Type B pancreatic cell (in vitro differentiated cells): ENCODE measurements around the gene WDR4. TPM values are rescaled to one million over a fixed set of nuclear protein-coding genes. Genes with fewer than 3 reads are reported as not detected.

Source experiments
- DNase-seq: peaks from one replicate; pipeline ENCODE4 v3.0.0; 2021; ENCODE audit warnings: mixed read lengths; ENCODE audit not compliant: unreplicated experiment; ENCODE audit errors: extremely low spot score
- H3K27ac Mint-ChIP-seq: 2 replicates; pipeline ENCODE4 v1.8.0; 2021; ENCODE audit warnings: mild to moderate bottlenecking, mixed read lengths
- H3K27me3 Mint-ChIP-seq: 2 replicates; pipeline ENCODE4 v1.8.0; 2021; ENCODE audit warnings: mixed read lengths
- H3K36me3 Mint-ChIP-seq: 2 replicates; pipeline ENCODE4 v1.8.0; 2021; ENCODE audit warnings: mixed read lengths
- H3K4me1 Mint-ChIP-seq: one replicate; pipeline ENCODE4 v1.8.0; 2021; ENCODE audit warnings: mixed read lengths; ENCODE audit not compliant: unreplicated experiment
- H3K4me3 Mint-ChIP-seq: 2 replicates; pipeline ENCODE4 v1.8.0; 2021; ENCODE audit warnings: mild to moderate bottlenecking, mixed read lengths
- H3K9me3 Mint-ChIP-seq: 2 replicates; pipeline ENCODE4 v1.8.0; 2021; ENCODE audit warnings: mixed read lengths
- CTCF ChIP-seq: fragments of 200-600 bp; sonication (generic); conservative IDR thresholded peaks from 2 replicates; pipeline ENCODE4 v1.5.0; 2021; ENCODE audit warnings: antibody characterized with exemption, mild to moderate bottlenecking
- total RNA-seq: library from RNA; stranded (reverse); gene quantifications from 2 replicates; pipeline ENCODE4 v1.2.1, GENCODE V29; 2021; ENCODE audit warnings: low replicate concordance

WDR4 gene
- total RNA-seq, 1 donor from 2014 or later, result 25.6 TPM

GRCh38 chr21:42858957-42859890 is 20.1 kb downstream of the WDR4 start:
- Mint-ChIP-seq H3K27ac (no peak overlapping the region), H3K27me3 (no peaks in the 10 kb centered on the region), H3K4me3 (no peak overlapping the region), H3K4me1 (no peaks in the 10 kb centered on the region), H3K36me3 (peaks cover 7% of the 10 kb centered on the region), H3K9me3 (no peaks in the 10 kb centered on the region)
- no peak for DNase-seq
- TF ChIP-seq CTCF, result no peak

GRCh38 chr21:42858185-42858847 is 21.0 kb downstream of the WDR4 start:
- no peak for DNase-seq
- peaks cover 7% of the 10 kb centered on the region for H3K36me3 Mint-ChIP-seq

GRCh38 chr21:42857216-42857615 is 22.1 kb downstream of the WDR4 start:
- Mint-ChIP-seq H3K36me3 (peaks cover 4% of the 10 kb centered on the region), H3K9me3 (no peaks in the 10 kb centered on the region), H3K4me3 (no peak overlapping the region), H3K4me1 (no peaks in the 10 kb centered on the region), H3K27me3 (no peaks in the 10 kb centered on the region), H3K27ac (no peak overlapping the region)
- no peak for DNase-seq
- no peak for TF ChIP-seq CTCF

More at GRCh38 chr21:42858185-42858847, 21.0 kb downstream of the WDR4 start:
- no peaks in the 10 kb centered on the region for H3K4me1 Mint-ChIP-seq
- TF ChIP-seq CTCF, result no peak
- H3K27ac Mint-ChIP-seq, result no peak overlapping the region
- H3K4me3 Mint-ChIP-seq, result no peak overlapping the region
- H3K9me3 Mint-ChIP-seq, result no peaks in the 10 kb centered on the region
- no peaks in the 10 kb centered on the region for H3K27me3 Mint-ChIP-seq

- H3K4me3 Mint-ChIP-seq, result no peak overlapping the region
- H3K27ac Mint-ChIP-seq, result no peak overlapping the region
- no peaks in the 10 kb centered on the region for H3K9me3 Mint-ChIP-seq
- peaks cover 4% of the 10 kb centered on the region for H3K36me3 Mint-ChIP-seq
- no peak for TF ChIP-seq CTCF
- no peaks in the 10 kb centered on the region for H3K4me1 Mint-ChIP-seq
- H3K27me3 Mint-ChIP-seq, result no peaks in the 10 kb centered on the region
- DNase-seq, result no peak
Measured at GRCh38 chr21:42855937-42856335, 23.4 kb downstream of the WDR4 start.

GRCh38 chr21:42855171-42855936 is 24.0 kb downstream of the WDR4 start:
- Mint-ChIP-seq H3K4me1 (no peaks in the 10 kb centered on the region), H3K27ac (no peak overlapping the region), H3K9me3 (no peaks in the 10 kb centered on the region), H3K36me3 (peaks cover 4% of the 10 kb centered on the region), H3K4me3 (no peak overlapping the region), H3K27me3 (no peaks in the 10 kb centered on the region)
- TF ChIP-seq CTCF, result no peak
- no peak for DNase-seq
